ENCODE data around the gene ATG4C.

- TF ChIP-seq EZH2 (IDR thresholded peaks at IDR 0.05; ENCODE audit: borderline replicate concordance, low read depth, low read length, severe bottlenecking) = no peak
- peak; percentile 42 for TF ChIP-seq CTCF (IDR thresholded peaks at IDR 0.05; ENCODE audit: borderline replicate concordance, extremely low read depth, low read length, poor library complexity, severe bottlenecking)
Measured at GRCh38 chr1:62906428-62906886, 122.5 kb downstream of the ATG4C start.

Measured in DND-41 (cell line).